Embryonic facial prominence (tissue), 1 donor: ENCODE data around the gene TNP2.

Experiments used
- DNase-seq: peaks from one replicate; pipeline ENCODE4 v3.0.0-alpha.2; 2016; ENCODE audit errors: extremely low spot score

The TNP2 gene

DNA sequence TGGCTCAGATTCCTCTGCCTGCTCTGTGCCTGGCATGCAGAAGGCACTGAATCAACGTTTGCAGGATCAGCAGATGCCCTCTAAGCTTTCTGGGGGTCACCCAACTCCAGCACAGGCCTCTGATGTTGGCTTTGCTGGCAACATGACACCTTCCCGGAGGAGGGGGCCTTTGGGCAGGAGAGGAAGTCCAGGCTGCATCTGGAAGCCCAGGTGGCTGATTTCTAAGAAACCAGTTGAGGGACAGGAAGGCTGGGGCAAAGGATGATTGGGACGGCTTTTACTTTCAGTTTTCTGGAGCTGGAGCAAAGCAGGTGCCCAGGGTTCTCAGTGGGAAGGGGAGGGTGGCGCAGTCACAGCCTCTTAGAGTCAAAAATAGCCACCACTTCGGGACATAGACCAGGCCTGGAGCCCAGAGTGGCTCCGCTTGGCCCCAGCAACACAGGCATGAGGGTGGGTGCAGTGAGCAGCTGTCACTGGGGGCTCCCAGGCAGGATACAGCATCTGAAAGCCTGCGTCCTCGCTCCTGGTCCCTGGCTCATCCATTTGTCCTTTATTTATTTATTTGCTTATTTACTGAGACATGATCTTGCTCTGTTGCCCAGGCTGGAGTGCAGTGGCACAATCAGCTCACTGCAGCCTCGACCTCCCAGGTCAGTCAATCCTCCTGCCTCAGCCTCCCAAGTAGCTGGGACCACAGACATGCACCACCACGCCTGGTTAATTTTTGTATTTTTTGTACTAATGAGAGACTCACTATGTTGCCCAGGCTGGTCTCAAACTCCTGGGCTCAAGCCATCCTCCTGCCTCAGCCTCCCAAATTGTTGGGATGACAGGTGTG, 28.3 kb downstream of the TNP2 start:
- DNase-seq, result no peak

DNA sequence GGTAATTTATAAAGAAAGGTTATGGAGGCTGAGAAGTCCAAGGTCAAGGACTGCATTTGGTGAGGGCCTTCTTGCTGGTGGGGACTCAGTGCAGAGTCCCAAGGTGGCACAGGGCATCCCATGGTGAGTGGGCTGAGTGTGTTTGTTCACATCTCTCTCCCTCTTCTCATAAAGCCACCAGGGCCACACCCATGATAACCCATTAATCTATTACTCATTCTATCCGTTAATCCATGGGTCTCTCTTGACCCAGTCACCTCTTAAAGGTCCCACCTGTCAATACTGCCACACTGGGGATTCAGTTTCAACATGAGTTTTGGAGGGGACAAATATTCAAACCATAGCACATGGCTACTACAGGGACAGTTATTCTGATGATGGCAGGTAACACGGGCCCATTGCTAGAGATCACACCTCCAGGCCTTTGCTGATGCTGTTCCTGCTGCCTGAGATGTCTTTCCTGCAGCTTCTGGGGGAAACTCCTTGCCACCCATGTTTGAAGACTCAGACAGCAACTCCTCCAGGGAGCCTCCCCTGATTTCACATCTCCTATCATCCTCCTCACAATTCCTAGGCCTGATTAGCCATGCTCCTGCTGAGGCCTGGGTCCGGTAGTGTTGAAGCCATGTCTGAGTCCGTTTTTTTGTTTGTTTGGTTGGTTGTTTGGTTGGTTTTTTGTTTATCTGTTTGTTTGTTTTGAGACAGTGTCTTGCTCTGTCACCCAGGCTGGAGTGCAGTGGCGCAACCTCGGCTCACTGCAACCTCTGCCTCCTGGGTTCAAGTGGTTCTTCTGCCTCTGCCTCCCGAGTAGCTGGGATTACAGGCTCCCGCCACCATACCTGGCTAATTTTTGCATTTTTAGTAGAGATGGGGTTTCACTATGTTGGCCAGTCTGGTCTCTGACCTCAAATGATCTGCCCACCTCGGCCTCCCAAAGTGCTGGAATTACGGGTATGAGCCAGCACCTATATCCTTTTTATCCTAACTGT, 29.2 kb downstream of the TNP2 start:
- no peak for DNase-seq

DNA sequence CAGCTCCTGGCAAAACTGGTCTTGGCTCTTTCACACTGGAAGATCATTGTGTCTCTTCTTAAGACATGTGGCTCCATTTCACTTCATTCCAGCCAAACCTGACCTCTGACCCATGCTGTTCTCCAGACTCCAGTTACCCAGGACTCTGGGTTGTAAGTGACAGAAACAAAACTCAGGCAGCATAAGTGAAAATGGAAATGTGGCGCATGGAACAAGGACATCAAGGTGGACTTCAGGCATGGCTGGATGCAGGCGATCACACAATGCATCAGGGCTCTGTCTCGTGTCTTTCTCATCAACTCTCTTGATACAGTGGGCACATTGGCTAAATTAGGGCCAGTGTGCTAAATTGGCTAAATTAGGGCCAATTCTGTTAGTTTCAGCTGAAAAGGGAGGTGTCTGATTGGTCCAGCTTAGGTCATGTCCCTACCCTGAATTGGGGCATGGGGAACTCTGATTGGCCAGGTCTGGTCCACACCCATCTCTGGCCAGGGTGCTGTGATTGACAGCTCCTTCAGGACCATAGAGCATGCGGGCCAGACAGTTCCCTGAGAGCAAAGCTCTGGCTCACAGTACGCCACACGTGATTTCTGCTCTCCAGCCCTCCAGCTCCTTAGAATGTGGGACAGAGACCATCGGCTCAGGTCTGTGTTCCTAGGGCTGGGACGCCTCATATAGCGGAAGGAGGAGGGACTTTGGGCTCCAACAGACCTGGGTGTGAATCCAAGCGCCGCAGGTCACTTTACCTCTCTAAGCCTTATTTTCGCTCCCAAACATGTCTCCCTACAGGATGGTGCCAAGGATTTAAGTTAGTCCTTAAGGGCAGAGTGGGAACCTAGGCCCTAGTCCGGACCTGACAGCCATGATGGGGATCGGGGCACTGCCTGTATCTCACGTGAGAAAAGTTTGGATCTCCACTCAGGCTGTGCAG, 30.6 kb downstream of the TNP2 start:
- no peak for DNase-seq

- DNase-seq, result no peak
These were observed 32.5 kb downstream of the TNP2 start for GRCh38 chr16:11236461-11237254.

- no peak for DNase-seq
These were observed 33.5 kb downstream of the TNP2 start for GRCh38 chr16:11235703-11235991.

- DNase-seq, result no peak
These were observed 34.0 kb downstream of the TNP2 start for GRCh38 chr16:11234884-11235702.

GRCh38 chr16:11233727-11234376, 35.3 kb downstream of the TNP2 start:
- no peak for DNase-seq

- no peak for DNase-seq
These were observed 36.0 kb downstream of the TNP2 start for GRCh38 chr16:11232852-11233726.

DNA sequence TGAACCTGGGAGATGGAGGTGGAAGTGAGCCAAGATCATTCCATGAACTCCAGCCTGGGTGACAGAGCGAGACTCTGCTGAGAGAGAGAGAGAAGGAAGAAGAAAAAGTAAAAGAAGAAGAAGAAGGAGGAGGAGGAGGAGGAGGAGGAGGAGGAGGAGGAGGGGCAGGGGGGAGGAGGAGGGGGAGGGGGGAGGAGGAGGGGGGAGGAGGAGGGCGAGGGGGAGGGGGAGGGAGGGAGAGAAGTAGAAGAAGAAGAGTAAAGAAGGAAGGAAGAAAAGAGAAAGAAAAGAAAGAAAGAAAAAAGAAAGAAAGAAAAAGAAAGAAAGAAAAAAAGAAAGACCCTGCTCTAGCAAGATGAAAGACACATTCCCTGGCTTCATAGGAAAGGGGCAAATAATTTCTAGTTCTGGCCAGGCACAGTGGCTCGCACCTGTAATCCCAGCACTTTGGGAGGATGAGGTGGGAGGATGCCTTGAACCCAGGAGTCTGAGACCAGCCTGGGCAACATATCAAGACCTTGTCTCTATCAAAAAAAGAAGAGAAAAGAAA, 36.7 kb downstream of the TNP2 start:
- DNase-seq, result no peak

GRCh38 chr16:11231367-11231970, 37.7 kb downstream of the TNP2 start:
- no peak for DNase-seq

DNA sequence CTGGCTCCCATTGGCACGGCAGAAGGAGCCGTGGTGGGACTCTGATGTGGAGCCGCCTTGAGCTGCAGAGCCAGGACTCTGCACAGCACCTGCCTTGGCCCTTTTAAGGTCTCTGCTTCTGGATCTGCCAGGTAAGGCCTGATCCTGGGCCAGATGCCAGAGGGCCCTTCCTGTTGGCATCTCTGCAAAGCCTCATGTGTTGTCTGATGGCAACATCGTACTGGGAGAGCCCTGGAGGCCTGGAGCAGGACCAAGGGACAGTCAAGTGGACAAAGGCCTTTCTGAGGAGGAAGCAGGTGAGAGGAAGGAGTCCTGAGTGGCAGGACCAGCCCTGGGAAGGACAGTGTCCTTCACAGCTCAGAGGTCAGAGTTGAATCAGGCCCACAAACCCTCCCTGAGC, 39.2 kb downstream of the TNP2 start:
- no peak for DNase-seq

DNA sequence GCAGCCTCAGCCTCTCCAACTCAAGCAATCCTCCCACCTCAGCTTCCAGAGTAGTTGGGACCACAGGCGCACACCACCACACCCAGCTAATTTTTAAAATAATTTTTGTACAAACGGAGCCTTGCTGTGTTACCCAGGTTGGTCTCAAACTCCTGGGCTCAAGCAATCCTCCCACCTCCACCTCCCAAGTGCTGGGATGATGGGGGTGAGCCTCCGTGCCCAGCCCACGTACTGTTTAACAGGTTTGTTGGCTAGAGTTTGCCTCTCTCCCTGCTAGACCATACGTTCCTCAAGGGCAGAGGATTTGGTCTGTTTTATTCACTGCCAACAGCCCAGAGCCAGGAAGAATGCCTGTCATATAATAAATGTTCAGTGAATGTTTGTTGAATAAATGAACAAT, 39.7 kb downstream of the TNP2 start:
- no peak for DNase-seq

DNA sequence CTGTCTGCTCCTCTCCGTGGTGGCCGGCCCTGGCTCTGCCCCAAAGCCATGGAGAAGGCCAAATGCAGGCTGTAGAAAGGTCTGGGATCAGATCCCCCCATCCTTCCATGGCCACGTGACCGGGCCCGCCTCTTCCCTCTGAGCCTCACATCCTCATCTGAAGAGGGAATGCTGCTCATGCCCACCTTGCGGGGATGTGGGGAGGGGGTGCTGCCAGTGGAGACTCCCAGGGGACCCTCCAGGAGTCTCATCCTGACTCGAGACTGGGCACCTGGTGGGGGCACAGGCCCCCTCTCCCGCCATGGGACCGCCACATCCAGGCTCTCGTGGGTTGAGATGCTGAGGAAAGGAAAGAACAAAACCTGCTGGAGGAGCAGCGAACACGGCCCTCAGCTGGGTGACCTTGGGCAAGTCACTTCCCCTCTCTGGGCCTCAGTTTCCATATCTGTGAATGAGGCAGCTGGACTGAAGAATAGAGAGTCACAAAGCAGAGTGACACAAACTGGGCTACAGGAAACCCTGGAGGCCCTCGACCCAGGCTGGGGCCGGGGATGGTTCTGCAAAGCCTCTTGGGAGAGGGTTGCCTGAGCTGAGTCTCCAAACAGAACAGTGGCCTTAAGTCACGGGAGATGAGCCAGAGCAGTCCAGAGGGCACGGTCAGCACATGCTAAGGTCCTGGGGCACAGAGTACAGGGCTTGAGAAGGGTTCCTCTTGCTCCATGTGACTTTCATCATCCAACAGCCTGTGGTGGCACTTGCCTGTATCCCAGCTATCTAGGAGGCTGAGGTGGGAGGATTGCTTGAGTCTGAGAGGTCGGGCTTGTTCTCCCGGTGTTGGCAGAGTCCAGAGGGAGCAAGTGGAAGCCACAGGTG, 43.2 kb downstream of the TNP2 start:
- DNase-seq, result no peak

- no peak for DNase-seq
These were observed 44.0 kb downstream of the TNP2 start for GRCh38 chr16:11224894-11225676.

DNA sequence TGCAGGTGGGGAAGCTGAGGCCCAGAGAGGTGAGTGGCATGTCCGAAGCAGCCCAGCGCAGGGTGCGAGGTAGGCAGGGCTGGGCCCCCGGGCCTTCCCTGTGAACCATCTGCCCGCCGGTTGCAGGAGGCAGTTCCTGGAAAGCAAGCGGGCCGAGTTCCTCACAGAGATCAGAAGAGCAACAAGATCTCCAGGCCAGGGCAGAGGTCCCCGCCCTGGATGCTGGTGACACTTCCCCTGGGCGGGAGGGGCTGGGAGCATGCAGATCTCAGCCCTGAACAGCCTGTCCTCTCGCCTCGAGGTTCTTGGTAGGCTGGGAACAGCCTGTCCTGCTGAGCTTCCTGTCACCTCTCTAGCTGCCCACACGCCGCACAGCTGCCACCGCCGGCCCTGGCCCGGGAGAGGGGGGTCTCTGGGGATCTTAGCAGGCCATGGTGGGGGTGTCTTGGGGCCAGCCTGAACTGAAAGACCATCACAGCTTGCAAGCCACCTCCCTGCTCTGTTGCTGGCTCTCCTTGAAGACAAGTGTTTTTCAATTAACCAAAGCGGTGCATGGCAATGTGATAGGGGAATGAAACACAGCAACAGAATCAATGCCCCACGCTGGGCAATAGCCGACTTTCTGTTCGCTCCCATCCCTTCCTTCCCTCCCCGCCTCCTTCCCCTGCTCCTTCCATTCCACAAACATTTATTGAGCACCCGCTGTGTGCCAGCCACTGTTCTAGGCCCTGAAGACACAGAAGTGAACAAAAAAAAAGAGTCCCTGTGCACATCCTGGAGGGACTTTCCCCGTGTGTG, 44.8 kb downstream of the TNP2 start:
- no peak for DNase-seq
